Immature natural killer cell (primary cell): ENCODE results near the gene SLC5A9. TPM values are rescaled to one million over a fixed set of nuclear protein-coding genes. Genes with fewer than 3 reads are reported as not detected.
A peak's percentile ranks its signal among the peaks of the same experiment; 100 is the strongest.

Source experiments
- DNase-seq, 3 donors: peaks; one replicate each; pipeline ENCODE4 v3.0.0; 2022; ENCODE audit warnings: mixed read lengths in 1 of 3
- H3K27ac Mint-ChIP-seq, 6 donors: one replicate each; pipeline ENCODE4 v1.8.0; 2020; ENCODE audit warnings: mixed read lengths in 6 of 6, mild to moderate bottlenecking in 5 of 6, inconsistent platforms in 4 of 6, moderate library complexity in 3 of 6
- H3K27me3 Mint-ChIP-seq, 3 donors: one replicate each; pipeline ENCODE4 v1.8.0; 2020 to 2021; ENCODE audit warnings: low read depth in 3 of 3, mild to moderate bottlenecking in 3 of 3, mixed read lengths in 3 of 3, moderate library complexity in 3 of 3, inconsistent platforms in 1 of 3
- H3K36me3 Mint-ChIP-seq, 3 donors: one replicate each; pipeline ENCODE4 v1.8.0; 2020; ENCODE audit warnings: mixed read lengths in 3 of 3, inconsistent platforms in 2 of 3, mild to moderate bottlenecking in 2 of 3
- H3K4me1 Mint-ChIP-seq, 2 donors: one replicate each; pipeline ENCODE4 v1.8.0; 2020; ENCODE audit warnings: inconsistent platforms in 2 of 2, mild to moderate bottlenecking in 2 of 2, mixed read lengths in 2 of 2, moderate library complexity in 1 of 2
- H3K4me3 Mint-ChIP-seq, 5 donors: one replicate each; pipeline ENCODE4 v1.8.0; 2020; ENCODE audit warnings: mild to moderate bottlenecking in 5 of 5, mixed read lengths in 5 of 5, inconsistent platforms in 3 of 5, moderate library complexity in 3 of 5
- H3K9me3 Mint-ChIP-seq, 6 donors: one replicate each; pipeline ENCODE4 v1.8.0; 2020; ENCODE audit warnings: mild to moderate bottlenecking in 6 of 6, mixed read lengths in 6 of 6, inconsistent platforms in 4 of 6, moderate library complexity in 3 of 6
- polyA plus RNA-seq, 3 donors: library from polyadenylated mRNA; unstranded; fragments of 300-500 nt; fragmentation: Illumina TruSeq; gene quantifications; one replicate each; pipeline ENCODE4 v1.2.3, GENCODE V29; 2021

The SLC5A9 gene
- polyA plus RNA-seq, result not detected

- peak within 1 kb of the TSS in 4 of 6 donors; percentile 1 to 51 (median 15) for H3K27ac Mint-ChIP-seq
- no peak within 1 kb of the TSS for H3K4me3 Mint-ChIP-seq
- H3K4me1 Mint-ChIP-seq, result peaks cover 7 to 13% of the 10 kb centered on the region in 2 donors
- peaks cover 0 to 1% (median 0%) of the 10 kb centered on the region in 3 donors for H3K27me3 Mint-ChIP-seq
- peaks cover 0 to 4% (median 0%) of the 10 kb centered on the region in 3 donors for H3K36me3 Mint-ChIP-seq
- no peak for DNase-seq
- H3K9me3 Mint-ChIP-seq, result no peaks in the 10 kb centered on the region
Observed at GRCh38 chr1:48222501-48223242, at the start of gene SLC5A9. Gene SLC5A9, plus strand, starts transcription at chr1:48222716. Its CDS starts 21 bp downstream, at chr1:48222737.

- Mint-ChIP-seq H3K36me3 (no peaks in the 10 kb centered on the region), H3K4me3 (no peak overlapping the region), H3K9me3 (peaks cover 0 to 9% (median 1%) of the 10 kb centered on the region in 6 donors), H3K27ac (no peak overlapping the region), H3K4me1 (no peaks in the 10 kb centered on the region), H3K27me3 (peaks cover 5 to 17% (median 5%) of the 10 kb centered on the region in 3 donors)
- no peak for DNase-seq
Observed at GRCh38 chr1:48175116-48175515, 47.4 kb upstream of the SLC5A9 start.

GRCh38 chr1:48177257-48177656 lies 45.3 kb upstream of the SLC5A9 start:
- Mint-ChIP-seq H3K9me3 (no peaks in the 10 kb centered on the region), H3K27ac (no peak overlapping the region), H3K4me3 (no peak overlapping the region), H3K36me3 (no peaks in the 10 kb centered on the region), H3K27me3 (peaks cover 0 to 8% (median 2%) of the 10 kb centered on the region in 3 donors), H3K4me1 (no peaks in the 10 kb centered on the region)
- DNase-seq, result no peak

- Mint-ChIP-seq H3K27ac (peak overlapping the region in 1 of 6 donors; percentile 31), H3K36me3 (no peaks in the 10 kb centered on the region), H3K9me3 (no peaks in the 10 kb centered on the region), H3K4me3 (no peak overlapping the region), H3K4me1 (no peaks in the 10 kb centered on the region), H3K27me3 (peaks cover 0 to 3% (median under 1%) of the 10 kb centered on the region in 3 donors)
- DNase-seq, result no peak
Observed at GRCh38 chr1:48181669-48182367, 40.7 kb upstream of the SLC5A9 start.

- peaks cover 0 to 5% (median 2%) of the 10 kb centered on the region in 3 donors for H3K27me3 Mint-ChIP-seq
- no peak for DNase-seq
- H3K4me3 Mint-ChIP-seq, result no peak overlapping the region
- no peaks in the 10 kb centered on the region for H3K4me1 Mint-ChIP-seq
- H3K9me3 Mint-ChIP-seq, result no peaks in the 10 kb centered on the region
- no peaks in the 10 kb centered on the region for H3K36me3 Mint-ChIP-seq
- no peak overlapping the region for H3K27ac Mint-ChIP-seq
Observed at GRCh38 chr1:48182439-48182838, 40.1 kb upstream of the SLC5A9 start.

- Mint-ChIP-seq H3K36me3 (no peaks in the 10 kb centered on the region), H3K27me3 (peaks cover 5 to 16% (median 6%) of the 10 kb centered on the region in 3 donors), H3K27ac (no peak overlapping the region), H3K4me3 (no peak overlapping the region), H3K4me1 (no peaks in the 10 kb centered on the region), H3K9me3 (peaks cover 0 to 2% (median 0%) of the 10 kb centered on the region in 6 donors)
- DNase-seq, result no peak
Observed at GRCh38 chr1:48186306-48186839, 36.1 kb upstream of the SLC5A9 start.

GRCh38 chr1:48187969-48188563 lies 34.5 kb upstream of the SLC5A9 start:
- Mint-ChIP-seq H3K4me3 (no peak overlapping the region), H3K27me3 (peaks cover 5 to 14% (median 6%) of the 10 kb centered on the region in 3 donors), H3K4me1 (no peaks in the 10 kb centered on the region), H3K9me3 (peaks cover 0 to 2% (median 0%) of the 10 kb centered on the region in 6 donors), H3K36me3 (no peaks in the 10 kb centered on the region), H3K27ac (no peak overlapping the region)
- no peak for DNase-seq

GRCh38 chr1:48190881-48191280 lies 31.6 kb upstream of the SLC5A9 start:
- H3K4me1 Mint-ChIP-seq, result no peaks in the 10 kb centered on the region
- H3K9me3 Mint-ChIP-seq, result peaks cover 0 to 2% (median 0%) of the 10 kb centered on the region in 6 donors
- H3K36me3 Mint-ChIP-seq, result no peaks in the 10 kb centered on the region
- H3K27ac Mint-ChIP-seq, result no peak overlapping the region
- H3K4me3 Mint-ChIP-seq, result no peak overlapping the region
- H3K27me3 Mint-ChIP-seq, result peaks cover 5 to 14% (median 11%) of the 10 kb centered on the region in 3 donors
- DNase-seq, result no peak

GRCh38 chr1:48194801-48195200 lies 27.7 kb upstream of the SLC5A9 start:
- Mint-ChIP-seq H3K27ac (no peak overlapping the region), H3K4me1 (no peaks in the 10 kb centered on the region), H3K36me3 (no peaks in the 10 kb centered on the region), H3K4me3 (no peak overlapping the region), H3K27me3 (peaks cover 3 to 9% (median 5%) of the 10 kb centered on the region in 3 donors), H3K9me3 (no peaks in the 10 kb centered on the region)
- no peak for DNase-seq

- Mint-ChIP-seq H3K36me3 (no peaks in the 10 kb centered on the region), H3K4me3 (no peak overlapping the region), H3K4me1 (no peaks in the 10 kb centered on the region), H3K9me3 (no peaks in the 10 kb centered on the region), H3K27me3 (peaks cover 0 to 5% (median 0%) of the 10 kb centered on the region in 3 donors), H3K27ac (no peak overlapping the region)
- no peak for DNase-seq
Observed at GRCh38 chr1:48196237-48196636, 26.3 kb upstream of the SLC5A9 start.

- no peaks in the 10 kb centered on the region for H3K36me3 Mint-ChIP-seq
- peaks cover 0 to 2% (median 0%) of the 10 kb centered on the region in 3 donors for H3K27me3 Mint-ChIP-seq
- DNase-seq, result no peak
- H3K27ac Mint-ChIP-seq, result no peak overlapping the region
- H3K4me3 Mint-ChIP-seq, result no peak overlapping the region
- no peaks in the 10 kb centered on the region for H3K4me1 Mint-ChIP-seq
- no peaks in the 10 kb centered on the region for H3K9me3 Mint-ChIP-seq
Observed at GRCh38 chr1:48198970-48199369, 23.5 kb upstream of the SLC5A9 start.

- Mint-ChIP-seq H3K4me3 (no peak overlapping the region), H3K9me3 (no peaks in the 10 kb centered on the region)
- no peak for DNase-seq
Observed at GRCh38 chr1:48200166-48200900, 22.2 kb upstream of the SLC5A9 start.

GRCh38 chr1:48202030-48202752 lies 20.3 kb upstream of the SLC5A9 start:
- no peaks in the 10 kb centered on the region for H3K36me3 Mint-ChIP-seq
- DNase-seq, result peak; percentile 27 to 46 (median 35)
- H3K4me1 Mint-ChIP-seq, result no peaks in the 10 kb centered on the region
- no peak overlapping the region for H3K27ac Mint-ChIP-seq
- H3K27me3 Mint-ChIP-seq, result peaks cover 0 to 2% (median 2%) of the 10 kb centered on the region in 3 donors
- no peak overlapping the region for H3K4me3 Mint-ChIP-seq
- no peaks in the 10 kb centered on the region for H3K9me3 Mint-ChIP-seq

More at GRCh38 chr1:48200166-48200900, 22.2 kb upstream of the SLC5A9 start:
- H3K27me3 Mint-ChIP-seq, result peaks cover 0 to 2% (median 2%) of the 10 kb centered on the region in 3 donors
- H3K27ac Mint-ChIP-seq, result no peak overlapping the region
- no peaks in the 10 kb centered on the region for H3K4me1 Mint-ChIP-seq
- no peaks in the 10 kb centered on the region for H3K36me3 Mint-ChIP-seq
